Breast epithelium (tissue), 3 donors: Measurements from ENCODE around the gene ARF6.
"Not testable (repeated sequence)": the region's sequence is repeated elsewhere in the genome, so short reads cannot be mapped to it uniquely, and the experiment has no call there.

Source experiments
- POLR2AphosphoS5 ChIP-seq, 3 donors: sonication (generic); formaldehyde crosslinking; IDR thresholded peaks; one replicate each; pipeline ENCODE4 v1.6.1; 2017; ENCODE audit warnings: antibody characterized with exemption in 3 of 3
- TF ChIP-seq, protein P1 (sequence below), 3 donors: fragments of 450-650 bp; IDR thresholded peaks; one replicate each; pipeline ENCODE4 v1.5.1; 2016 to 2017; ENCODE audit warnings: antibody characterized with exemption in 3 of 3, mild to moderate bottlenecking in 3 of 3, moderate library complexity in 3 of 3

DNA sequence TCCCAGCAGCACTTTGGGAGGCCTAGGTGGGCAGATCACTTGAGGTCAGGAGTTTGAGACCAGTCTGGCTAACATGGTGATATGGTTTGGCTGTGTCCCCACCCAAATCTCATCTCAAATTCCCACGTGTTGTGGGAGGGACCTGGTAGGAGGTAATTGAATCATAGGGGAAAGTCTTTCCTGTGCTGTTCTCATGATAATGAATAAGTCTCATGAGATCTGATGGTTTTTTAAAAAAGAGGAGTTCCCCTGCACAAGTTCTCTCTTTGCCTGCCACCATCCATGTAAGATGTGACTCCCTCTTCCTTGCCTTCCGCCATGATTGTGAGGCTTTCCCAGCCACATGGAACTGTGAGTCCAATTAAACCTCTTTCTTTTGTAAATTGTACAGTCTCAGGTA is 43.4 kb downstream of the ARF6 start:
- TF ChIP-seq POLR2AphosphoS5 (IDR thresholded peaks at IDR 0.05): not testable (repeated sequence)
- TF ChIP-seq, protein P1, sequence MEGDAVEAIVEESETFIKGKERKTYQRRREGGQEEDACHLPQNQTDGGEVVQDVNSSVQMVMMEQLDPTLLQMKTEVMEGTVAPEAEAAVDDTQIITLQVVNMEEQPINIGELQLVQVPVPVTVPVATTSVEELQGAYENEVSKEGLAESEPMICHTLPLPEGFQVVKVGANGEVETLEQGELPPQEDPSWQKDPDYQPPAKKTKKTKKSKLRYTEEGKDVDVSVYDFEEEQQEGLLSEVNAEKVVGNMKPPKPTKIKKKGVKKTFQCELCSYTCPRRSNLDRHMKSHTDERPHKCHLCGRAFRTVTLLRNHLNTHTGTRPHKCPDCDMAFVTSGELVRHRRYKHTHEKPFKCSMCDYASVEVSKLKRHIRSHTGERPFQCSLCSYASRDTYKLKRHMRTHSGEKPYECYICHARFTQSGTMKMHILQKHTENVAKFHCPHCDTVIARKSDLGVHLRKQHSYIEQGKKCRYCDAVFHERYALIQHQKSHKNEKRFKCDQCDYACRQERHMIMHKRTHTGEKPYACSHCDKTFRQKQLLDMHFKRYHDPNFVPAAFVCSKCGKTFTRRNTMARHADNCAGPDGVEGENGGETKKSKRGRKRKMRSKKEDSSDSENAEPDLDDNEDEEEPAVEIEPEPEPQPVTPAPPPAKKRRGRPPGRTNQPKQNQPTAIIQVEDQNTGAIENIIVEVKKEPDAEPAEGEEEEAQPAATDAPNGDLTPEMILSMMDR (IDR thresholded peaks at IDR 0.05): not testable (repeated sequence)
